Myocyte (in vitro differentiated cells): ENCODE results near the gene INO80D. TPM values are rescaled to one million over a fixed set of nuclear protein-coding genes. Genes with fewer than 3 reads are reported as not detected.
"Not testable (repeated sequence)": the region's sequence is repeated elsewhere in the genome, so short reads cannot be mapped to it uniquely, and the experiment has no call there.

Source experiments
- DNase-seq: peaks from one replicate; pipeline ENCODE4 v3.0.0-alpha.2; 2012; ENCODE audit warnings: low read depth
- total RNA-seq: library from RNA; depleted of rRNA; stranded (reverse); fragments of >200 nt; gene quantifications from 2 replicates; pipeline ENCODE4 v1.2.3, GENCODE V29; 2014

INO80D gene
- total RNA-seq, 1 donor from 2014 or later = 6.4 TPM

GRCh38 chr2:206033452-206033851 is 52.5 kb downstream of the INO80D start:
- not testable (repeated sequence) for DNase-seq

- DNase-seq = no peak
Observed at GRCh38 chr2:206031950-206032567, 53.9 kb downstream of the INO80D start.

GRCh38 chr2:206031162-206031784 is 54.7 kb downstream of the INO80D start:
- DNase-seq = no peak

GRCh38 chr2:206028101-206028500 is 57.9 kb downstream of the INO80D start:
- no peak for DNase-seq

GRCh38 chr2:206023183-206023582 is 62.8 kb downstream of the INO80D start:
- no peak for DNase-seq

- DNase-seq = no peak
Observed at GRCh38 chr2:206020171-206020570, 65.8 kb downstream of the INO80D start.

GRCh38 chr2:206015746-206016145 is 70.2 kb downstream of the INO80D start:
- not testable (repeated sequence) for DNase-seq

GRCh38 chr2:206011795-206012194 is 74.2 kb downstream of the INO80D start:
- DNase-seq = peak; percentile 9

GRCh38 chr2:206011018-206011614 is 74.9 kb downstream of the INO80D start:
- no peak for DNase-seq

- peak; percentile 42 for DNase-seq
Observed at GRCh38 chr2:206004004-206004693, 81.8 kb downstream of the INO80D start.

- no peak for DNase-seq
Observed at GRCh38 chr2:206002440-206002839, 83.5 kb downstream of the INO80D start.

GRCh38 chr2:206001912-206002311 is 84.1 kb downstream of the INO80D start:
- no peak for DNase-seq

- no peak for DNase-seq
Observed at GRCh38 chr2:206000776-206001175, 85.2 kb downstream of the INO80D start.

GRCh38 chr2:205998583-205998982 is 87.4 kb downstream of the INO80D start:
- DNase-seq = no peak

- DNase-seq = no peak
Observed at GRCh38 chr2:205996161-205996560, 89.8 kb downstream of the INO80D start.

GRCh38 chr2:205995260-205995659 is 90.7 kb downstream of the INO80D start:
- no peak for DNase-seq

- no peak for DNase-seq
Observed at GRCh38 chr2:205994344-205994743, 91.6 kb downstream of the INO80D start.

GRCh38 chr2:205990104-205990503 is 95.9 kb downstream of the INO80D start:
- DNase-seq = no peak

GRCh38 chr2:205989271-205990071 is 96.5 kb downstream of the INO80D start:
- DNase-seq = no peak

GRCh38 chr2:205988681-205989080 is 97.3 kb downstream of the INO80D start:
- not testable (repeated sequence) for DNase-seq

GRCh38 chr2:205988274-205988673 is 97.7 kb downstream of the INO80D start:
- no peak for DNase-seq
